ENCODE results near the gene MORC4. TPM values are rescaled to one million over a fixed set of nuclear protein-coding genes. Genes with fewer than 3 reads are reported as not detected.

Gene MORC4
- polyA plus RNA-seq, 3 donors = 18.6 to 21.1 (median 20.1) TPM

- DNase-seq (ENCODE audit: extremely low read depth in 1 of 11, low read depth in 9 of 11, low spot score in 4 of 11) = peak in 7 of 11 donors; percentile 2 to 23 (median 10)
Measured at GRCh38 chrX:106959901-106960300, 40.1 kb downstream of the MORC4 start.

DNA sequence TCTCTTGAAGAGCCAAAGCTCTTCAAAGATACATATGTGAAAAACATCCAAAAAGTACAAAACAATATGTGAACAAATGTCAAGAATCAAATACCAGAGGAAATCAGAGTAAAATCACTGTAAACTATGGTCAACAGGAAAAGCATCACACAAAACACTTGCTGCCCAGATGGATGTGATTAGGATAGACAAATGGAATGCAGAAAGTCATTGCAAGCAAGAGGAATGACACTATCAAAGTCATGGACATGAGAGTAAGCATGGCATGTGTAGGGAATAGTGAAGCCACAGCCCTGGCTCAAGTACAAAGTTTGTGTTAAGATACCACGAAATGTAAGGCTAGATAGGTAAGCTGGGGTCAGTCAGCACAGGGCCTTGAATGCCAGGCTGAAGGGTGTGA lies 42.2 kb downstream of the MORC4 start:
- no peak for DNase-seq (ENCODE audit: extremely low read depth in 1 of 11, low read depth in 9 of 11, low spot score in 4 of 11)

DNA sequence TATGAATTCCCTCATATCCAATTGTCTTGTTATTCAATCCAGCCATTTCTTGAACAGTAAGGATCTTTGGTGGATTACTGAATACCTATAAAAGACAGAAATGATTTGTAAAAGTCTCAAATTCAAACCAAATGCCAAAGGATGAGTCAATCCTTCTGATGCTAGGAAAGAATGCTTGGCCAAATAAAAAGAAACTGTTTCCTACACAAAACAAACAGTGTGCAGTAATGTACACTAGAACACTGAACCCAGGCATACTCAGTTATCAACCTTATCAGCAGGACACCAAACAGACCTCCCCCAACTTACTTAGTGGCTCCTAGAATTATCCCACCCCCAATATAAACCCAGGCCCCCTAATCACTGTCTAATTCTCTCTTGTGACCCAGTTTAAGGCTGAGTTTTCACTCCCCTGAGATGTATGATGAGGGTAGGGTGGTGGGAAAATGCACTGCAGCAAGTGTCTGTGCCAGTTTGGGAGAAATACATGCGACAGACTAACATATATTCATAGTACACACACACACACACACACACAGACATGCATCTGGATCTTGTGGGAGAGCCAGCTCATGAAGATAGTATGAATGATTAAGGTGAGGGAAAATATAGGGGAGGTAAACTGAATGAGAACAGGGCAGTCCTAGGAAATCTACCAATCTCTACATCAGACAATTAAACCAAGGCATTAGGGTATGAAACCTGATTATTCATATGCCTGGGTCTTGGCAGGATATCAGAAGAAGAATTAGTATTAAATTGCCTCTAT lies 44.8 kb downstream of the MORC4 start:
- DNase-seq (ENCODE audit: extremely low read depth in 1 of 11, low read depth in 9 of 11, low spot score in 4 of 11) = no peak

- DNase-seq (ENCODE audit: extremely low read depth in 1 of 11, low read depth in 9 of 11, low spot score in 4 of 11) = no peak
Measured at GRCh38 chrX:106954041-106954440, 46.0 kb downstream of the MORC4 start.

- DNase-seq (ENCODE audit: extremely low read depth in 1 of 11, low read depth in 9 of 11, low spot score in 4 of 11) = no peak
Measured at GRCh38 chrX:106952988-106953387, 47.0 kb downstream of the MORC4 start.

DNA sequence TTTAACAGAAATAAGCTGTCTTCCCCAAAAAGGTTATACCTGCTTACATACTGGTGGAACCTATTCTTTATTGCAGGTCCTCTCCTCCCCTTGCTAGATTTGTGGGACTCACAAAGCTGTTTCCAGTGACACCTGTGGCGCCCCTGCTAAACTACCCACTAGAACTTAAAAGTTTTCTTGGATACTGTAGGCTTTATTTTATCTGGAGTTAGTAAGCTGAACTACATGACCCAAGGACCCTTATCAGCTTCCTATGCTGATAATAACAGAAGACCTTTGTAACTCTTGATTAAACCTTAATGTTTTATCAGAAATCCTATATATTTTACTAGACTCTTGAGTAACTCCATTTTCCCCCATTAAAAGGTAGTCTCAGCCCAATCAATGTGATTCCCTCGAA lies 47.5 kb downstream of the MORC4 start:
- DNase-seq (ENCODE audit: extremely low read depth in 1 of 11, low read depth in 9 of 11, low spot score in 4 of 11) = no peak

GRCh38 chrX:106952089-106952488 lies 47.9 kb downstream of the MORC4 start:
- DNase-seq (ENCODE audit: extremely low read depth in 1 of 11, low read depth in 9 of 11, low spot score in 4 of 11) = no peak

DNA sequence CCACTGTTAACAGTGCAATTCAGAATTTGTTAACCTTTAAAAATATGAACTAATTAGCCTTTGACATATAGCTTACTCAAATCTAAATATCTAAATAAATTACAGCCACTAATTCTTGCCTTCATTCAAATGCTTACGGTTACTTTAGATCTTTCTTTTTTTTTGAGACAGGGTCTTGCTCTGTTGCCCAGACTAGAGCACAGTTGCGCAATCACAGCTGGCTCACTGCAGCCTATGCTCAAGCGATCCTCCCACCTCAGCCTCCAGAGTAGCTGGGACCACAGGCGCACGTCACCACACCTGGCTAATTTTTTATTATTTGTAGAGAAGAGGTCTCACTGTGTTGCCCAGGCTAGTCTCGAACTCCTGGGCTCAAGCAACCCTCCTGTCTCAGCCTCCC lies 48.8 kb downstream of the MORC4 start:
- no peak for DNase-seq (ENCODE audit: extremely low read depth in 1 of 11, low read depth in 9 of 11, low spot score in 4 of 11)

DNA sequence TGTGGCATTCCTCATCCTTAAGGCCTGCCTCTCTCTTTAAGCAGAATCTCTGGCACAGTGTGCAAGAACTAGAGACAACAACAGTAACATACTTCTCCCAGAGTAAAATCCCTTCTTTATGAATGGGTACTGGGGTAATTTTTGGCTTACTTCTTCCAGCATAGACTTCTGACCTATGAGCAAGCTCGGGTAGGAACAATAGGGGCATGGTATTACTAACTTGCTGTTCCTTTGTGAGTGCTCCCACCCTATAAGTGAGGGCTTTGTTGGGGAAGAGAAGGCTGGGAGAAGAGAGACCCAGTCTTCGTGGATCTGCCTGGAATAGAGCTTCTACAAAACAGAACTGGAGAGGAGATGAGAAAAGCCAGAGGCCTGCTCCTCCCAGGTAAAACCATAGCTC lies 49.6 kb downstream of the MORC4 start:
- DNase-seq (ENCODE audit: extremely low read depth in 1 of 11, low read depth in 9 of 11, low spot score in 4 of 11) = no peak

GRCh38 chrX:106949366-106949765 lies 50.6 kb downstream of the MORC4 start:
- DNase-seq (ENCODE audit: extremely low read depth in 1 of 11, low read depth in 9 of 11, low spot score in 4 of 11) = no peak

GRCh38 chrX:106948641-106949040 lies 51.4 kb downstream of the MORC4 start:
- no peak for DNase-seq (ENCODE audit: extremely low read depth in 1 of 11, low read depth in 9 of 11, low spot score in 4 of 11)

- DNase-seq (ENCODE audit: extremely low read depth in 1 of 11, low read depth in 9 of 11, low spot score in 4 of 11) = no peak
Measured at GRCh38 chrX:106946464-106946863, 53.5 kb downstream of the MORC4 start.

GRCh38 chrX:106940068-106940467 lies 59.9 kb downstream of the MORC4 start:
- no peak for DNase-seq (ENCODE audit: extremely low read depth in 1 of 11, low read depth in 9 of 11, low spot score in 4 of 11)

DNA sequence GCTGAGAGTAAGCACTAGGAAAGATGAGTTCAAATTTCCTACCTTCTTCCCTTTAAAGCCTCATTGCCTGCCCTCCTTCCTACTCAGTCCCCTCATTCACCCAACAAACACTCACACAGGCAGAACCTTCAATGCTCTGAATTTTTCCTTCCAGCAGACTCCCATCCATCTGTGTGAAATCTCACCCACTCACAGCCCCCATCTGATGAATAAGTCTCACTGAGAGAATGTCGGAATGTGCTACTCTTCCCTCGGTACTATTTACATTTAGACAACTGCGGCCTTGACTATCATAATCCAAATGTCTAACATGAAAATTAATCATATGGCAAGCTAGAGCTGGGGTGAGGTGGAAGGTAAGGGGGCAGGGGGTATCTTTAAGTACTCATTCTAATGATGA lies 60.4 kb downstream of the MORC4 start:
- DNase-seq (ENCODE audit: extremely low read depth in 1 of 11, low read depth in 9 of 11, low spot score in 4 of 11) = no peak

DNA sequence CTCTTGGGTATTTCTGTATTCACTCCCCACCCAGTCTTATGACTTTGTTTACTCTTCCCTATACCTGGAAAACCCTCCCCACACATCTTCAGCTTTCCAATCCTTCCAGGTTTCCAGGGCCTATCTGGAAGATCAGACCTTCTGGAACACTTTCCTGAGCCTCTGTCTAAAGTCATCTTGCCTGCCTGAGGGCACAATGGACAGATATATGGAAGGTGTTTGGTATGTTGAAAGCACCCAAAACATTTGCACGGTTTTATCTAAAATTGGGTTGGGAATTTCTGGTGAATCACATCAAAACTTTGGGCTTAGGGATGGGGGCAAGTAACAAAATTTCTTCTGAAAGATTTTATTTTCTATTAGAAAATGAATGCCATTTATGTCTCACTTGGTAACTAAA lies 63.8 kb downstream of the MORC4 start:
- DNase-seq (ENCODE audit: extremely low read depth in 1 of 11, low read depth in 9 of 11, low spot score in 4 of 11) = no peak

GRCh38 chrX:106935175-106935574 lies 64.8 kb downstream of the MORC4 start:
- DNase-seq (ENCODE audit: extremely low read depth in 1 of 11, low read depth in 9 of 11, low spot score in 4 of 11) = peak in 1 of 11 donors; percentile 8

DNA sequence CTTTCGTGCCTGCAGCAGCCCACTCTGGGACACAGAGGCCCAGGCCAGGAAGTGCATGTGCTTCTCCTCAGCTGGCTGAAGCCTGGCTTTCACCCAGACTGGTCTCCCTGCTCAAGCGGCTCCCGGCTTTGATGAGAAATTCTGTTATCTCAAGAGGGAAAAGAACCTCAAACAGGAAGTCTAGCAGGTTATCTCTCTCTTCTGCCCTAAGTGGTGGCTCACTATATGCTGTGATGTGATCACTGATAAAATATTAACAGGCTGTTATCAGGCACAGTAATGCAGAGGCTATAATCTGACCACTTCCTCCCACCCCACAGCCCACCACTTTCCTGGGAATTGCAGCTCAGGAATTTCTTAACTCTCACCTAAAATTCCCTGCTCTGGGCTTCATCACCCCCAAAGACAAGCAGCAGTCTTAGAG lies 66.5 kb downstream of the MORC4 start:
- DNase-seq (ENCODE audit: extremely low read depth in 1 of 11, low read depth in 9 of 11, low spot score in 4 of 11) = no peak

DNA sequence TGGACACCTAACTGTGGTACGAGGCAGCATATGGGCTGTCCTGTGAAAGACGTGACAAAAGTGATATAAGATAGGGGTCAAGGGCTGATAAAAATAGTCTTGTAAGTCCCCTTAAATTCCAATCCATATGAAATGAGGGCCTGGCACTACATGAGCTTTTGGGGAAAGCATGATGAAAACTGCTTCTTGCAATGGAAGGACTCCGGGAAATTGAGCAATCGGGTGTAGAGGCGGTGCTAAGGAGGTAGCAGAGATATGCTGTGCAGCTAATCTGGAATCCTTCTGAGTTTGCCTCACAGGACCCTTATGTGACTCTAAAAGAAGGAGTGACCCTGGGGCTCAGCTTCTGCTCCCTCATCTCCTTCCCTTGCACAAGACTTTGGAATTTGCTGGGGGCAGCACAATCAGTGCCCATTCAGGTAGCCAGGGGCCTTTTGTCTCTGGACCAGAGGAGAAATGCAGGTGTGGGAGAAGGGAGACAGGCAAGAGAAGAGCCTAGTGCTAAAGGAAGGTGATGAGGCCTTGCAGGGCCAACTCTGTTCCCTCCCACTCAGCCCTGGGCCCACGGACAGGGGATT lies 67.0 kb downstream of the MORC4 start:
- no peak for DNase-seq (ENCODE audit: extremely low read depth in 1 of 11, low read depth in 9 of 11, low spot score in 4 of 11)

- no peak for DNase-seq (ENCODE audit: extremely low read depth in 1 of 11, low read depth in 9 of 11, low spot score in 4 of 11)
Measured at GRCh38 chrX:106932492-106932923, 67.5 kb downstream of the MORC4 start.

- no peak for DNase-seq (ENCODE audit: extremely low read depth in 1 of 11, low read depth in 9 of 11, low spot score in 4 of 11)
Measured at GRCh38 chrX:106931831-106932491, 68.1 kb downstream of the MORC4 start.
